Activated T-cell treated with anti-CD3 and anti-CD28 coated beads, Interleukin-2, amount 50 U/mL, for 48 hours (primary cell): ENCODE results near the gene TMEFF2.

Experiments used
- DNase-seq, 2 experiments: peaks; one replicate each; pipeline ENCODE4 v3.0.0-alpha.2; 2020

Gene TMEFF2

DNA sequence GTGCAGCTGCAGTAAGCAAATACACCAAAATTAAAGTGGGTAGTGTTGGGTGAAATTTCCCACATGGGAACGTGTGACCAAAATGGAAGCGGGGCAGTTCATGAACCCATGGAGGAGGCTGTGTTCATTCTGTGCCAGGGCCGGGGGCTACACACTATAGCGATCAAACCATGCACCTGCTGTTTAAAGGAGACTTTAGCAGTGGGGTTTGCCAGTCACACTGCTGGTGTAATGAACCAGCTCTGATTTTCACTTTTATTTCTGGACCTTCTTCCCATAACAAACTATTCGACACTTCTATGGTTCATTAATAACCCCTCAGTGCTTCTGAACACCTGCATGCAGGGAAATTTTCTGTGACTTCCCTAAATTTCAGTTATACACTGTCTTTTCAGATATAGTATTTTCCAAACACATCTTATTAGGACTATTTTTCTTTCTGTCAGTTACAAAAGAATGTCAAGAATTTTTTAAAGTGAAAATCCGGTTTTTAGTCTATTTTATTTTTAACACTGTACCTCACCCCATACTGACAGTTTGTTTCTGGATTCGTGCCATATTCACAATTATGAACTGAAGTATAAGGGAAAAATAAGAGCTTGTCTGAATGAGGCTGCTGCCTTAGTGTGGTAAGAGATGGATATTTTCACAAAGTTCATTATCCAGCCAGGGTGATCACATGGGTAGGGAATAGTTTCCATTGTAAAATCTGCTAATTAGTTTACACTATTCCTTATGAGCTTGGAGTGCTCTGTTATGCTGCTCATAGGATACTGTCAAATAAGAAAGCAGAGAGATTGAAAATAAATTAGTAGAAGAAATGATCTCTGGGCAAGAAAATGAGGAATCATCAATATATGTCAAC is 236.5 kb downstream of the TMEFF2 start:
- no peak for DNase-seq

DNA sequence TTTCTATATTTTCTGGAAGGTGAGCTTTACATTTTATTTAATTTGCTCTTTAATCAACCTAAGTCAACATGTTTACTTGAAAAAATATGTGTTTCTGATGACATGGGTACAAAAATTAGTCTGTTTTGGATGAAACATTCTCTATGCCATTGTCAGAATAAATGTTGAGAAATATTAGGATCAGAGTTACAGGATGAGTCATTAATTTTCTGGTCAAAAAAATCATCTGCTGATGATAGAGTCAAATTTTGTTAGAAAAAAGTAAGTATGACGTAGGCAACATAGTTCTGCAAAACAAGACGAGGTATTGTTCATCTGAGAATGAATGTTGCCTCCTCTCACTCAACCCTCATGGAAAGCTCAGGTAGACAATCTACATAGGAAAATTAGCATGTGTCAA is 240.3 kb downstream of the TMEFF2 start:
- no peak for DNase-seq

DNA sequence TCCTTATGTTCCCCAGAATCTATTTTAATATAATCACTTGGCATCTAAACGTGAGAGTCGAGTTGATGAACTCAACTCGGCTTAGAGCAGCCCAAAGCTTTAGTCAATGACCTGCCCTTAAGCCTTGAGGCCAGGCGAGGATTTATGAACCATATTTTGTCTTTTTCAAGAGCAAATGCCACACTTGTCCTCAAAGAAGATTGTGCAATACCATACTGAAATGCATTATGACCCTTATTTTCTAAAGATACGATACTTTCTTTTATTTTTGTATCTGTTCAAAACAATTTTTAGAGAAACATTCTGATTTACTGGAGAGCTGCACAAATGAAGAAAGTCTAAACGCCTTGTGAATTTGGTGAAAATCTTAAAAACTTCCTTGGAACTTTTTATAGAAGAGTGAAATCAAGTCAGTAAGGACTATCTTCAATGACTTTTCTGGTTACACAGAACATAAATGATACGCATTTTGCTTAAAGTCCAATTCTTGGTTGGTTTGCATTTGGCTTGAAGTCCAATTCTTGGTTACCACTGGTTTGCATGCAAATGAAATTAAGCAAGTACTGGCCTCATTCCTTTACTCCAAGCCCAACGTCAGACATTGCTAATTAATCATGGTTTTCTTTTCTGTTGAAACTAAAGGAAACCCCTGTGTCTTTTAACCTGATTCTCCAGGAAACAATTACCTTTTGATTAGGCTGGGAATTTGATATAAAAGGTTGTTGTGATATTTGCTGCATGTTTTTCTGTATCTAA is 242.0 kb downstream of the TMEFF2 start:
- DNase-seq = no peak

DNA sequence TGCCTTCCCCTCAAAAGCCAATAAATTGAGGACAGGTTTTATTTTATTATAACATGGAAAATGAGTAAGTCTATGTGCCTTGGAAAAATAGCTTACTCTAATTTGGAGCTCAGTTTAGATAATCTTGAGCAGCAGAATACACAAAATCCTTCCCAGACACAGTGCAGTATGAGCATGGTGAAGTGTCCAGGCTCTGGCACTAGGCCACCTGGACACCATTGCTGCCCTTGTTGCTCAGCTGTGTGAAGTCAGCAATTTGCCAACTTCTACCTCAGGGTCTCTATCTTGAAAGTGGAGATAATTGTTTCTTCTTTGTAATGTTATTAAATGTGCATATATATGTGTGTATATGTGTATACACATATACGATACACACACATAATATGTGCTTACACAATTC is 242.9 kb downstream of the TMEFF2 start:
- no peak for DNase-seq

DNA sequence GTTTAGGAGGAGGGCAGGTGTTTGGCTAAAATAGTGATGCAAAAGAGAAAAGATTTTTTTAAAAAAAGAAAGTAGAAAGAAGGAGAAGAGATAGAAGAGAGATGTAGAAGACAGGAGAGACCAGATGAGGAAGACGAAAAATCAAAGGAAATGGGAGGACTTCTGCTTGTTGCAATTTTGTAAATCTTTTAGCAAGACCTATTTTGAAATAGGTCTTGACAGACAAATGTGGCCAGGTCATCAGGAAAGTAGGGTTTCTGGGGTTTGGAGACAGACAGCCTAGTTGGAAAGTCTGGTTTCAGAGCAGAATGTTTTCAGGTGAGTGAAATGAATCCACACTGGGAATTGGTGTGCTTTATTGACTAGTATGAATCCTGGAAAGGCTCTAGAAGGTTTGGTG is 243.4 kb downstream of the TMEFF2 start:
- DNase-seq = no peak

DNA sequence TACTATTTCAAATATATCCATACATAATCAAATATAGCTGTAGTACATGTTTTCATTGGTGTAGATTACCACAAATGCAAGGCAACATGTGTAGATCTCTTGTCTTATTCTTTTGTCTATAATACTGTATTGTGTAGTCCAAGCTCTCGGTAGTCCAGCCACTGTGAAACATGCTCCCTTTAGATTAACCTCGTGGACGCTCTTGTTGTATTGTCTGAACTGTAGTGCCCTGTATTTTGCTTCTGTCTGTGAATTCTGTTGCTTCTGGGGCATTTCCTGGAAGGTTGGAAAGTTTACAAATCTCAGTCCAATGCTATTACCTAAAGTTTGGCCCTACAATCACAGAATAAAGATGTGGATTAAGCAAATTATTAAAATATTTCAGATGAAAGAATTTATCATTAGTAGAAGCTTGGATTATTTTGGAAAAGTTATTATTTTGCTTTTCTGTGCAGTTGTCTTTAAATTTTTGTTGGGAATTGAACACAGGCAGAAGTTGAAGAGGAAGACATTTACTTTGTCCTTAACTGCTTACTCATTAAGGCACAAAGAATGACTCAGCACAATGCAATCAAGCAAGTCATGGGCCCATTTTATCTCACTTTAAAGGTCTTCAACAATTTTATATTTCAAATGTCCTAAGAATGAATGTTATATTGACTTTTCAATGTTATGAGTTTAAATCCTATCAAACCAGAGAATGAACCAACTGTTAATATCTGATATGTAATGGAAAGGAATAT is 244.4 kb downstream of the TMEFF2 start:
- no peak for DNase-seq

DNA sequence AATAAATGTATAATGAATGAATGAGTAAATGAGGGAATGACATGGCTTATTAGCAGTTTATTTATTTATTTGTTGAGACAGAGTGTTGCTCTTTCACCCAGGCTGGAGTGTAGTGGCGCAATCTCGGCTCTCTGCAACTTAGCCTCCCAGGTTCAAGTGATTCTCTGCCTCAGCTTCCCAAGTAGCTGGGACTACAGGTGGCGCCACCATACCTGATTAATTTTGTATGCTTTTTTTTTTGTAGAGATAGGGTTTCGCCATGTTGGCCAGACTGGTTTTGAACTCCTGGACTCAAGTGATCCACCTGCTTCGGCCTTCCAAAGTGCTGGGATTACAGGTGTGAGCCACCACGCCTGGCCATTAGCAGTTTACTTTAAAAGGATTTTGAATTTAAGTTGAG is 247.5 kb downstream of the TMEFF2 start:
- DNase-seq = no peak

DNA sequence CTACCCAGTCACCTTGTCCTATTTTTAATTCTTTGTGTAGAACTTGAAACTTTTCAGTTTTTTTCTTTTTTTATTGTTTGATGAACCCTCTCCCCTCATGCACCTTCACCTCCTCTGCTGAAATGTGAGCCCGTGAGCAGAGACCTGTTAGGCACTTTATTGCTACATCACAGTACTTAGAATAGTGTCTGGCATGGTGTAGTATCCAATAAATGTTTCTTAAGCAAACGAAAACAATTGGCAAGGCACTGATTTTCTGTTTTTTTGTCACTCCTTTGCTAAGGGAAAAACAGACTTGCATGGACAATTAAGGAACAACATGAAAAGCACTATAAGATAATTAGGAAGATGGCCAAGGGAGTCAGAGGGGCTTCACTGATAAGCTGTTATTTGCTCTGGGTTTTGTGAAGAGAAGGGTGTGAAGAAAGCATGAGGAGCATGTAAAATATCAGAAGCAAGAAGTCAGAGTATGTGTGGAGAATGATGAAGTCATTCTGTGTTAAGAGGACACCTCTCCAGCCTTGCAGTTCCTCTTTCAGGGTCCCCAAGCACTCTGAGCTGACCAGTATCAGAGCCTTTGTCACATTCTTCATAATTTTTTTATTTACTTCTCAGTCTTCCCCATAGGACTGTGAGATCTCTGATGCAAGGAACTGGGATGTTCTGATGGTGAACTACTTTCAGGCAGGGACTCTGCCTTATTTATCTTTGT is 248.1 kb downstream of the TMEFF2 start:
- no peak for DNase-seq

DNA sequence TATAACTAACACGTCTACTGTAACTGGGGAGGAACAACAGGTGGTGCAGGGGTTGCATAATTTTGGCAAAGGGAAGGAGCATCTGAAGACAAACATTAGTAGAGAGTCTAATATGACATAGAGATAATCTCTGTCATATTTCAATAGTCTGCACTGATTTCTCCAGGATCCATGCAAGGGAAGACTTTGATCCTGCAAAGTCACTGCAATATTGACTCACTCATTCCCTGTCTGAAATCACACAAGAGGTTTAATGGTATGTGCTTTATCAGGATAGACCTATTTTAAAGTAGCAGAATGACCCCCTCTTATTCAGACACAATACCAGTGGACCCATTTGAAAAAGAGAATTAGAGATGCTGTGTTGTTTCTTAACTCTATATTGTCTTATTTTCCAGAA is 249.1 kb downstream of the TMEFF2 start:
- no peak for DNase-seq

DNA sequence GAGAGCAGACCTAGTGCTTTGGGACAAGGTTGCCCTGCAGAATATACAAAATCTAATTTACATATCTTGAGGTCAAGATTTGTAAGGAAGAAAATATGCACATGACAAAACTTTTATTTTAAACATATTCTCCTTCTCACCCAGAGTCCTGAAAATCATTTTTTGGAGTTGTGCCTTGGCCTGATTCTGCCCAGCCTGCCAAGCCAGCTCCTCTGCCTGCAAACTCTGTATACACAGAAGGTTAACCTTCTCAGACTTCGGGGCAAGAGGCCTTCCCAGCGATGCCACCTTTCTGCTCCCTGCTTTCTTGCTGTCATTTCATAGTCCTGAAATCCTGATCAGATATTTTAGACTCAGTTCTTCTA is 252.0 kb downstream of the TMEFF2 start:
- DNase-seq = no peak

DNA sequence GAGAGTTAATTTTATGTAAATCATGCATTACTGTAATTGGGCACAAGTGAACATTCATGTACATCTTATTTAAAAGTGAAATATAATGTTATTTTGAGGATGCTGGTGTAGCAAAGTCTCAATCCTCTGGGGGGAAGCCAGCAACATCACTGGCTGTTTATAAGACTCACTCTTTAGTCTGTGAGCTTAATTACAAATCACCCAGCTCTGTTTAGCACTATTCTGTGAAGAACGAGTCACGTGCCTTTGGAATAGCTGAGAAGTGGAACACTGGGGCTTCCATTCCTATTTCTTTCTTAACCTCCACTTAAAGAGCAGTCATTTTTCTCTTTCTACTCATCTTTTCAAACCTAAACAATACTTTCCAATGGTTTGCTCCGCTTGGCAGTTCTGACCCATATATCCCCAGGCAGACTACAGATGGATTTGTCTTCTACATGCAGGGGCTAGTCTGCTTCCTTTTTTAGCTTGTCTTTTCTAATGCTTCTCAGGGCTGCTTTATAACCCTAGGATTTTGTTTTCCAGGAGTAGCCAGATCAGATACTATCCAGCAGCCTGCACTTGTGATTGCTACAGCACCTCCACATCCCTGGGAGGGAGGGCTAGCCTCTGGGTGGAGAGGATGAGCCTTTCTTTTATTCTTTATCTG is 252.5 kb downstream of the TMEFF2 start:
- DNase-seq = no peak

DNA sequence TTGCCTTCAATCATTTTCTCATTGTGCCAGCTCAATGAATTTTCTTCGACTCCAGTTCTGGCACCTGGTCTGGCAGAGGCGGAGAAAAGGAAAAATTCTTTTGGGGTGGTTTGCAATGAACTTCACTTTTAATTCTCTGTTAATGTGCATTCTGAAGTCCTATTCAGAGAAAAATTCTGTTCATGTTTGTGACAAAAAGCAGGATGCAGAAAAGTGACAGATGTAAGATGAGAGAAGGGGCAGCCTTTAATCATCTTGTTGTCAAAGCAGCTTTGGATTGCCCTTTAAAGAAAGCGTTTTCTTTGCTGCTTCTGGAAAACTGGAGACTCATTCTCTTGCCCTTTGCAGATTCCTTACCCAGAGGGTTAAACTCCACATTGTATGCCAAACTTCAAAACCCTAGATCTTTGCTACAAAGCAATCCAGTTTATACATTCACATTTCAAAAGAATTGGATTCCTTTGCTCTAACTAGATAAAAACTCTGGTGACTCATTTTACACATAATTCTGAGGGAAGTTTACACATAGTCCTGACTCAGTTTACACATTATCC is 253.3 kb downstream of the TMEFF2 start:
- no peak for DNase-seq

DNA sequence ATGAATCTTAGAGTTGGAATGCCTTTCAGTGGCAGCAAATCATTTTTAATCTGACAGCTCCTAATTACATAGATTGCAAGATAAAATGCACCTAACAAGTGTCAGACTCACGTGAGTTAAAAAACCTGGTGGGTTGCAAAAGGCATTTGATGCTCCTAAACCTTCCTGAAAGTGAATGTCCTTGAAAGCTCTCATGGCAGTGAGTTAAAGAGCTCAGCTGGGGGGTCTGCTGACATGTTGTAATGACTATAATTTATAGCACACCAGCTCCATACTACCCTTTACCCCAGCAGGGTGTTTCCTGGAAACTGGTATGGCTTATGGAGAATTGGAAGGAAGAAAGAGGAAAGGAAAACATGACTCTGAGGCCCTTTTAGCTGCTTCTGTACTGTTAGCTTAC is 256.0 kb downstream of the TMEFF2 start:
- DNase-seq = no peak

DNA sequence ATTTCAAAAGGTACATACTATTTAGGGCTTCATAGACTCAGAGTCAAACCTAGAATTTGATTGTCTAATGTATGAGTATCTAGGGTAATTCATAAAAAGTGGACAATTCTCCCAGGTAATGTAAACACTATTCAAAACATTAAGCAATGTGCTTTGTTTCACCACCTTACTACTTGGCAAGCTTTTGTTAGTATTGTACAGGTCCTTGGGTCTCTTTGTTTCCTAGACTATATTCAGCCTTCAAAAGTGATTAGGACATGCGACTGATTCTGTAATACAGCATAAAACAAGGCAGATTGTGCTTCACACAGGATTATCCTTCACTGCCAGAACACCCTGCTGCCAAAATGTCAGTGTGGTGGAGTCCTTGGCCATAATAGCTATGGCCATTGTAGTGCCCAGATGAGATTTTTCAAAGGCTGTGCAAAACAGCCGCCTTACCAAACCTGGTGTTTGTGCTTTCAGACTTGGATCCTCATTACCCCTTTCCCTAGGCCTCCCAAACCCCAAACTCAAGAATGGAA is 257.8 kb downstream of the TMEFF2 start:
- DNase-seq = no peak

DNA sequence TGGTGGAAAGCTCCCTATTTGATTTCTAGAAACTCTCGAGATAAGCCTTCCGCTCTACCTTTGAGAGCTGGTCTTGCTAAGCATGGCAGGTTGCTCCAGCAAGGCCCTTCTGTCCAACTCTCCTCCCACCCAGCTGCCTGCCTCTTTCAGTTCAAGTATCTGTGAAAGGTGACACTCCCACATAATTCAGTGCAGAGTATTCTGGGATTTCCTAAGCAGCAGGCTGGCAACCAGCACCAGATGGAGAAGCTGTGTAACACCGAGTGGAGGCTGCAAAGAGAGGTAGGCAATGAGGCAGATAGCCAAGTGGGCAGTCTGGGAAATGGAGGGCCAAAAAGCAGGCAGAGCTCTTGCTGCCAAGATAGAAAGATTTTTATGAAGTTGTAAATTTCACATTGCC is 259.5 kb downstream of the TMEFF2 start:
- no peak for DNase-seq

DNA sequence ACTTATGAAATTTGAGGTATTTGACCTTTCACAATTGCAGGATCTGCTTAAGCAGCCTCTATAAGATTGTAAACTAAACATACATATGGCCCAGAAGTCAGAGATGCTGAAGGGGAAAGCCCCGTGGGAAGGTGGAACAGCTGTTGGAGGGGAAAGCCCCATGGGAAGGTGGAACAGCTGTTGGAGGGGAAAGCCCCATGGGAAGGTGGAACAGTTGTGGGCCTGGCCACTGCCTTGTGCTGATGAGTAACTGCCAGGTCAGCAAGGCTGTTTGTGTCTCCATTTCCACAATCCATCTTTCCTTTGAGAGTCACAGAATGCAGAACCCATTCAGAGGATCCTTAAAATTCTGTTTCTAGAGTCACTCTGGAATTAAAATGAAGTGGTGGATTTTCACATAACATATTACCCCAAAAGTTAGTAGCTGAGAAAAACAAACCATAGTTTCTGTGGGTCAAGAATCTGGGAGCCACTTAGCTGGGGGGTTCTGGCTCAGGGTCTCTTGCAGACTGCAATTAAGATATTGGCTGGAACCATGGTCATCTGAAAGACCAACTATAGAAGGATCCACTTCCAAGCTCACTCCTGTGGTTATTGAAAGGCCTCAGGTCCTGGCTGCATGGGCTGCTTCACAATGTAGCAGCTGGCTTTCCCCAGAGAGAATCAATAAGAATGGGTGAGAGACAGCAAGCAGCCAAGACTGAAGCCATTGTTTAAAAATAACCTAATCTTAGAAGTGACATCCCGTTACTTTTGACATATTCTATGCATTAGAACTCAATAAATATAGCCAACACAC is 261.2 kb downstream of the TMEFF2 start:
- DNase-seq = peak in 1 of 2 experiments; percentile 20

DNA sequence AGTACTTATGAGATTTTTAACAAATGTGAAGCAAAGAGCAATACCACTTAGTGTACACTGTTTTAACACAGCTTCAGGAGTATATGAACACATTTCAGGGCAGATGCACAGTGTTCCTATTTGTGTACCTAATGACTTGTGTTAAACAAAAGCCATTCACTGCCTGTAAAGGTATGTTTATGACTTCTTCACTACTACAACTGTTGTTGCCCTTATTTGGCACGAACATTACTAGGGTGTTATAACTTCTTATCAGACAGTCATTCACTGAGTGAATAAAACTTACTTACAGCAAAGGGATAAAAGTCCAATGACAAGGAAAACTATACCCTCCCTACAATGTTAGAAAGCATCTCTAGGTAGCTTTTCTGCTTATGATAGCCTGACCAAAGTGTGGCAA is 262.4 kb downstream of the TMEFF2 start:
- DNase-seq = no peak

DNA sequence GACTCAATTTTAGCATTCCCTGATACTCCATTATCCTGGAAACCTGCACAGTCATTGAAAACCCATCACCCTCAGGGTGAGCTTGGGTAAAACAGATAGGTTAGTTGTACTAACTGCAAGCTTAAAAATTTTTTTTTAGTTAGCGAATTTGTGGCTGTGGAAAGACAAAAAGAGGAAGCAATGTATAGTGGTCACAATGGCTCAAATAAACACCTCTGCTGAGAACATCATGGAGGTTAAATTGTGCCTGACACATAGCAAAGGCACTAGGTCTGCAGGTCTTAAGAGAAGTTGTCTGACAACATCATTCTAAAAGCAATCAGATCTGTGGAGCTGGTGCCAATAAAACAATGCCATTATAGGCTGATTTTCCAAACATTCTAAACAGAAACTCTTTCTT is 263.4 kb downstream of the TMEFF2 start:
- no peak for DNase-seq

DNA sequence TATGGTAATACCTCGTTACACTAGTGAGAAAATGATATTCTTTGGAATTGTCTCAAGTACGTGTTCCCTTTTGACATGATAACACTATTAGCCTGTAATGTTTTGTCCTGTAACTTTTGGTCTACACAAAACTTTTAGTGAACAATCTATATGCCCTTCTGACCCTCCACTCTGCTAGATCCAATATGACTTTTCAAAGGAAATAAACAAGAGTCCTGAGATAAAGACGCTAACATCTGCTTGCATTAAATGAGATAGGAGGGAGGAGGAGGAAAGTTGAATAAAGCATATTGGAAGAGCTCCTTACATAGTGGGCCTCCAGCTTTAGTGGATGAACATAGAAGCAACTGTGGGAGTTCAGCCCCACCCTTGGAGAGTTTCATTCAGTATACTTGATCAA is 264.5 kb downstream of the TMEFF2 start:
- DNase-seq = no peak

DNA sequence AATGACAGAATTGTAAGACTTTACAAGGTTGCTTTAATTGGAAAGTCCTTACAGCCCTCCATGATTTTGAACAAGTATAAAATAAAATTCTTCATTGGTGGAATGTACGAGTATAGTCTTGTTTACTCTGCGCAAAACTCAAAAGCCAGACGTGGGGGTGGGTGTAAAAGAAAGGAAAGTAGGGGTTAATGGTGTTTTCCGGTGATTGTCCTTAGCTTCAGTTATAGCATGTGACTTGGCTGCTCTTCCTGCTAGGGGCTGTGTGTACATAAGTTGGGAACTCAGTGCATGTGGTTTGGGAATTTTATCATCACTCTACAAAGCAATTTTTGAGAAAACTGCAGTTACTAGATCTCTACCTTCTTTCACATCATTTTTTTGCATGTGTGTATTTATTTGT is 265.4 kb downstream of the TMEFF2 start:
- no peak for DNase-seq

DNA sequence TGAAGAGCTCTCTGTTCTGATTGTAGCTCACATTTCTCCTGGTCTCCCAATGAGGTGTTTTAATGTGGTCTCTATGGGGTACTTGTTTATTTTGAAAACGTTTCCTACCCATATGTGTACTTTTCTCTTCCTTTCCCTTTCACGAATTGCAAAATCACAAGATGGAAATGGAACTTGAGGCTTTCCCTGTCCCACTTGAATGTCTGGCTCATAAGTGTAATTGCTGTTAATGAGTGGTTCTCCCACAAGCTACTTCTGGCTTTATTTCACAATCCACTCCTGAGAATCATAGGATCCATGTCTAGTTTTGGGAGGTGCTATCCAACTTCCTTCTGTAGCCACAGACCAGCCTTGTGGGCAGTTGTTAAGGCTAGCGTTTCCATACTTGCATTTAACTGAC is 266.7 kb downstream of the TMEFF2 start:
- no peak for DNase-seq
